22Rv1 (cell line): ENCODE results near the gene GBP7.
A peak's percentile ranks its signal among the peaks of the same experiment; 100 is the strongest.

ENCODE experiments used
- H3K27ac ChIP-seq: fragments of 450-650 bp; 2 replicates; pipeline ENCODE4 v1.5.1; 2017
- ZFX ChIP-seq: fragments of 450-650 bp; IDR thresholded peaks from 2 replicates; pipeline ENCODE4 v1.6.1; 2017; ENCODE audit warnings: antibody characterized with exemption, borderline replicate concordance
- TF ChIP-seq, protein P1 (sequence below): fragments of 450-650 bp; IDR thresholded peaks from 2 replicates; pipeline ENCODE4 v1.5.1; 2017; ENCODE audit warnings: mild to moderate bottlenecking

Gene GBP7

GRCh38 chr1:89190017-89190416 is 14.2 kb upstream of the GBP7 start:
- TF ChIP-seq ZFX, result no peak
- TF ChIP-seq, protein P1, sequence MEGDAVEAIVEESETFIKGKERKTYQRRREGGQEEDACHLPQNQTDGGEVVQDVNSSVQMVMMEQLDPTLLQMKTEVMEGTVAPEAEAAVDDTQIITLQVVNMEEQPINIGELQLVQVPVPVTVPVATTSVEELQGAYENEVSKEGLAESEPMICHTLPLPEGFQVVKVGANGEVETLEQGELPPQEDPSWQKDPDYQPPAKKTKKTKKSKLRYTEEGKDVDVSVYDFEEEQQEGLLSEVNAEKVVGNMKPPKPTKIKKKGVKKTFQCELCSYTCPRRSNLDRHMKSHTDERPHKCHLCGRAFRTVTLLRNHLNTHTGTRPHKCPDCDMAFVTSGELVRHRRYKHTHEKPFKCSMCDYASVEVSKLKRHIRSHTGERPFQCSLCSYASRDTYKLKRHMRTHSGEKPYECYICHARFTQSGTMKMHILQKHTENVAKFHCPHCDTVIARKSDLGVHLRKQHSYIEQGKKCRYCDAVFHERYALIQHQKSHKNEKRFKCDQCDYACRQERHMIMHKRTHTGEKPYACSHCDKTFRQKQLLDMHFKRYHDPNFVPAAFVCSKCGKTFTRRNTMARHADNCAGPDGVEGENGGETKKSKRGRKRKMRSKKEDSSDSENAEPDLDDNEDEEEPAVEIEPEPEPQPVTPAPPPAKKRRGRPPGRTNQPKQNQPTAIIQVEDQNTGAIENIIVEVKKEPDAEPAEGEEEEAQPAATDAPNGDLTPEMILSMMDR, result no peak
- no peak overlapping the region for H3K27ac ChIP-seq

GRCh38 chr1:89179343-89179742 is 3.5 kb upstream of the GBP7 start:
- TF ChIP-seq ZFX, result no peak
- TF ChIP-seq, protein P1, result no peak
- no peak overlapping the region for H3K27ac ChIP-seq

GRCh38 chr1:89176971-89177370 is 1.2 kb upstream of the GBP7 start:
- no peak overlapping the region for H3K27ac ChIP-seq
- TF ChIP-seq ZFX, result no peak
- TF ChIP-seq, protein P1, result no peak

DNA sequence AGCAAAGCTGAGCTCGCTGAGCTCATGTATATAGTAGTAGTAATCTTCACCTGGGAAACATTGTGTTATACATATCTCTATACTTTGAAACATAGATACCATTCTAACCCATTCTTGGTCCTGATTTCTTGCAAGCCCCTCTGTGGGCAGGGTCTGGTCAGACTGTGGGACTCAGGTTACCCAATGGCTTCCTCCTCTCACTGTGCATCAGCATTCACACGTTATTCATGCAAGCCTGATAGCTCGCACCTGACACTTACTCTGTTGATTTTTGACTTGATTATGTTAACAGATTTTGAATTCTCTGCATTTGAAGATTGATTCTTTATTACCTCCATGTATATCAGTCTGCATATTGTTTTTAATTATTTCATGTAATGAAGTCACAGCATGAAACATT is 1.3 kb downstream of the GBP7 start:
- TF ChIP-seq ZFX, result no peak
- TF ChIP-seq, protein P1, result no peak
- no peak overlapping the region for H3K27ac ChIP-seq

DNA sequence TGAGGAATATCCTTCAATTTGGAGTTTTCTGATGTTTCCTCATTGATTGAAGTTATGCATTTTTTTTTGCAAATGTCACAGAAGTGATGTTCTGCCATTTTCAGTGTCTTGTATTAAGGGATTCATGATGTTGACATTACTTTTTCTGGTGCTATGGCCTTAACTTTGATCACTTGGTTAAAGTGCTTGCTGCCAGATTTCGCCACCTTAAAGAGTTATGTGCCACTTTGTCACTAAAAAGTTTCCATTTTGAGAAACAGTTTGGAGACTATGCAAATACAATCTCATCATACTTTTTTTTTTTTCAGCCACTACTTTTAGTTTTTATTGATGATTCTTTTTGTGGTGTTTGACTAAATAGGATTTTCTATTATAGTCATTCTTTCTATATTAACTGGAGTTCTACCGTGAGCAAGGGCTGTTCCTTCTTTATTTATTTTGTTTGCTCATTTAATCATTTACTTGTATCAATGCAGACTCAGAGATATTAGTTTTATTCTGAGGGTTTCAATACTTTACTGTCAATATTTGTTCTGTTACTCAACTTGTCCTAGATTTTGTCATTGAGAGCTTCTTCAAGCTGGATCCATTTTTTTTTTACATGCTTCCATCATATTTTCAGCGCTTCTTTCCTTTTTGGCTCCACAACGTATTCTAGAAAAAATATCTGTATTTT is 3.2 kb downstream of the GBP7 start:
- no peak overlapping the region for H3K27ac ChIP-seq
- TF ChIP-seq ZFX, result no peak
- TF ChIP-seq, protein P1, result no peak

DNA sequence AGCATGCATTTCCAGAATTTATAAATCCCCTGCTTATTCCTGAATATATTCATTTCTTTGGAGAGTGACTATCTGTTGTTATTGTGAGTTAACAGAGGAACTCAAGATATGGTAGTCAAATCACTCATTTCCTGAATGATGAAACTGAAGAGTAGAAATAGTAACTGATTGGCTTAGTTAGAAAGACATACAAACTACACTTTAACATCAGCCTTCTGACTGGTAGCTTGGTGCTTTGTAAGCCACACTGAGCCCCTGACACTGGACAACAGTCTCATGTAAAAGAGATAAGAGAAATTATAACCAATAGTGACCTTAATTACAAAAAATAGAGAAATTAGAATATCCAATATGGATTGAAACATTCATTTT is 4.8 kb downstream of the GBP7 start:
- TF ChIP-seq ZFX, result no peak
- TF ChIP-seq, protein P1, result no peak
- no peak overlapping the region for H3K27ac ChIP-seq

GRCh38 chr1:89170170-89171066 is 5.4 kb downstream of the GBP7 start:
- peak overlapping the region; percentile 58 for H3K27ac ChIP-seq
- TF ChIP-seq ZFX, result no peak
- TF ChIP-seq, protein P1, result no peak
